Neural cell (in vitro differentiated cells): Measurements from ENCODE around the gene CDC42BPB. TPM values are rescaled to one million over a fixed set of nuclear protein-coding genes. Genes with fewer than 3 reads are reported as not detected.

Experiments
- H2AFZ ChIP-seq: fragments of 200-600, 300-800 bp; sonication (generic), shearing (Covaris generic); 2 replicates; pipeline ENCODE4 v1.6.0; 2014; ENCODE audit warnings: low read depth, mild to moderate bottlenecking, antibody characterized with exemption, low read length, moderate library complexity
- H3F3A ChIP-seq: fragments of 200-600 bp; shearing (Covaris generic); 2 replicates; pipeline ENCODE4 v1.6.1; 2016; ENCODE audit warnings: mild to moderate bottlenecking, moderate library complexity, mixed read lengths, antibody characterized with exemption, low read length; ENCODE audit not compliant: insufficient read depth, poor library complexity, severe bottlenecking
- H3K27ac ChIP-seq: fragments of 200-600, 300-800 bp; sonication (generic), shearing (Covaris generic); 2 replicates; pipeline ENCODE4 v1.5.1; 2014; ENCODE audit warnings: mild to moderate bottlenecking, low read length, moderate library complexity
- H3K27me3 ChIP-seq: fragments of 300-800, 200-600 bp; sonication (generic), shearing (Covaris generic); 2 replicates; pipeline ENCODE4 v1.6.0; 2014; ENCODE audit warnings: mild to moderate bottlenecking, low read depth, low read length, moderate library complexity; ENCODE audit not compliant: insufficient read depth
- H3K36me3 ChIP-seq: fragments of 300-800, 200-600 bp; sonication (generic), shearing (Covaris generic); 2 replicates; pipeline ENCODE4 v1.5.1; 2014; ENCODE audit warnings: mild to moderate bottlenecking, antibody characterized with exemption, low read length, moderate library complexity; ENCODE audit not compliant: insufficient read depth
- H3K4me2 ChIP-seq: fragments of 300-800, 200-600 bp; sonication (generic), shearing (Covaris generic); 2 replicates; pipeline ENCODE4 v1.6.0; 2014; ENCODE audit warnings: mild to moderate bottlenecking, low read length
- H3K4me3 ChIP-seq: fragments of 300-800, 200-600 bp; sonication (generic), shearing (Covaris generic); 2 replicates; pipeline ENCODE4 v1.5.1; 2014; ENCODE audit warnings: mild to moderate bottlenecking, low read length, moderate library complexity
- H3K79me2 ChIP-seq: fragments of 200-600 bp; shearing (Covaris generic); replicated peaks from 2 replicates; pipeline ENCODE4 v1.6.0; 2014; ENCODE audit warnings: mild to moderate bottlenecking, low read length, moderate library complexity; ENCODE audit not compliant: insufficient read depth
- H3K9ac ChIP-seq: fragments of 300-800, 200-600 bp; sonication (generic), shearing (Covaris generic); 2 replicates; pipeline ENCODE4 v1.6.1; 2016; ENCODE audit warnings: mild to moderate bottlenecking, low read length, mixed read lengths
- H3K9me2 ChIP-seq: fragments of 200-600 bp; shearing (Covaris generic); 2 replicates; pipeline ENCODE4 v1.6.1; 2016; ENCODE audit warnings: mild to moderate bottlenecking, low read length, mixed read lengths; ENCODE audit not compliant: insufficient read depth
- H3K9me3 ChIP-seq: fragments of 200-600, 300-800 bp; sonication (generic), shearing (Covaris generic); 2 replicates; pipeline ENCODE4 v1.6.1; 2016; ENCODE audit warnings: mild to moderate bottlenecking, mixed run types, low read length, moderate library complexity, mixed read lengths
- H4K20me1 ChIP-seq: fragments of 200-600 bp; shearing (Covaris generic); 2 replicates; pipeline ENCODE4 v1.6.1; 2016; ENCODE audit warnings: mild to moderate bottlenecking, mixed run types; ENCODE audit not compliant: insufficient read depth
- EP300 ChIP-seq: fragments of 450-650 bp; conservative IDR thresholded peaks from 2 replicates; pipeline ENCODE4 v1.6.1; 2014; ENCODE audit warnings: antibody characterized with exemption, mild to moderate bottlenecking, moderate library complexity; ENCODE audit not compliant: poor library complexity, severe bottlenecking
- EZH2 ChIP-seq: fragments of 200-600, 300-800 bp; shearing (Covaris generic), sonication (generic); IDR thresholded peaks from 2 replicates; pipeline ENCODE4 v1.6.1; 2014; ENCODE audit warnings: antibody characterized with exemption, low read length, borderline replicate concordance, mild to moderate bottlenecking; ENCODE audit not compliant: insufficient read depth, poor library complexity, severe bottlenecking
- MXI1 ChIP-seq: fragments of 450-650 bp; conservative IDR thresholded peaks from 2 replicates; pipeline ENCODE4 v1.6.1; 2014; ENCODE audit warnings: antibody characterized with exemption, mild to moderate bottlenecking; ENCODE audit not compliant: poor library complexity, severe bottlenecking
- POLR2AphosphoS5 ChIP-seq: IDR thresholded peaks from 2 replicates; pipeline ENCODE4 v1.6.1; 2012
- RAD21 ChIP-seq: fragments of 450-650 bp; conservative IDR thresholded peaks from 2 replicates; pipeline ENCODE4 v1.6.1; 2014; ENCODE audit warnings: antibody characterized with exemption, mild to moderate bottlenecking, moderate library complexity
- SMC3 ChIP-seq: fragments of 450-650 bp; conservative IDR thresholded peaks from 2 replicates; pipeline ENCODE4 v1.6.1; 2014; ENCODE audit warnings: antibody characterized with exemption, mild to moderate bottlenecking, moderate library complexity; ENCODE audit not compliant: poor library complexity
- TAF1 ChIP-seq: IDR thresholded peaks from 2 replicates; pipeline ENCODE4 v1.6.1; 2012; ENCODE audit warnings: low read depth
- polyA plus RNA-seq: library from polyadenylated mRNA; depleted of rRNA; stranded (reverse); fragments of >200 nt; gene quantifications from 2 replicates; pipeline ENCODE4 v1.2.3, GENCODE V29; 2014
- TF ChIP-seq, protein P1 (sequence below): fragments of 450-650 bp; IDR thresholded peaks from 2 replicates; pipeline ENCODE4 v1.5.1; 2014; ENCODE audit warnings: antibody characterized with exemption, mild to moderate bottlenecking, moderate library complexity; ENCODE audit not compliant: poor library complexity, severe bottlenecking
- TF ChIP-seq, protein P2 (sequence below): IDR thresholded peaks from 2 replicates; pipeline ENCODE4 v1.6.1; 2012; ENCODE audit warnings: borderline replicate concordance

The CDC42BPB gene
- polyA plus RNA-seq, 1 donor from 2014 or later, result 43.8 TPM

DNA sequence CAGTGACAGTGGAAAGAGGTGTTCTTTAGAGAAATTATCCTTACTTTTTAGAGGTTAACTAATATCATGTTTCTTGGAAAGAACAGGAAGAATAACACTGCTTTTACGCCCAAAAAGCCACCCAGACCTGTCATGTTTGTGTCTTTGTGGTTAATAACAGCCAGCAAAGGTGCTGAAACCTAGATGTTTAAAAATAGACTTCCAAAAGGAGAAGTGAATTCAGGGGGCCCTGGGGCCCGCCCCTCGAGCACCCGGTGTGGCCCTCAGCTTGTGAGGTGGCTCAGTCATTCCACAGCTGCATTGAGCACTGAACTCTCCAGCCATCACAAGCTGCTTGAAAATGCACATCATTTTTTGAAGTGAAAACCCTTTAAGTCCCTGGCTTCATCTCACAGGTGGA is 155.7 kb downstream of the CDC42BPB start:
- no peaks in the 10 kb centered on the region for H3F3A ChIP-seq
- no peaks in the 10 kb centered on the region for H3K27me3 ChIP-seq
- no peak overlapping the region for H3K4me3 ChIP-seq
- H2AFZ ChIP-seq, result no peak overlapping the region
- no peaks in the 10 kb centered on the region for H3K79me2 ChIP-seq
- no peaks in the 10 kb centered on the region for H4K20me1 ChIP-seq
- no peaks in the 10 kb centered on the region for H3K9me3 ChIP-seq
- no peak overlapping the region for H3K9ac ChIP-seq
- peaks cover 7% of the 10 kb centered on the region for H3K36me3 ChIP-seq
- TF ChIP-seq SMC3 (no peak), EP300 (no peak), RAD21 (no peak), POLR2AphosphoS5 (no peak), EZH2 (no peak), TAF1 (no peak), MXI1 (no peak)
- TF ChIP-seq, protein P1, sequence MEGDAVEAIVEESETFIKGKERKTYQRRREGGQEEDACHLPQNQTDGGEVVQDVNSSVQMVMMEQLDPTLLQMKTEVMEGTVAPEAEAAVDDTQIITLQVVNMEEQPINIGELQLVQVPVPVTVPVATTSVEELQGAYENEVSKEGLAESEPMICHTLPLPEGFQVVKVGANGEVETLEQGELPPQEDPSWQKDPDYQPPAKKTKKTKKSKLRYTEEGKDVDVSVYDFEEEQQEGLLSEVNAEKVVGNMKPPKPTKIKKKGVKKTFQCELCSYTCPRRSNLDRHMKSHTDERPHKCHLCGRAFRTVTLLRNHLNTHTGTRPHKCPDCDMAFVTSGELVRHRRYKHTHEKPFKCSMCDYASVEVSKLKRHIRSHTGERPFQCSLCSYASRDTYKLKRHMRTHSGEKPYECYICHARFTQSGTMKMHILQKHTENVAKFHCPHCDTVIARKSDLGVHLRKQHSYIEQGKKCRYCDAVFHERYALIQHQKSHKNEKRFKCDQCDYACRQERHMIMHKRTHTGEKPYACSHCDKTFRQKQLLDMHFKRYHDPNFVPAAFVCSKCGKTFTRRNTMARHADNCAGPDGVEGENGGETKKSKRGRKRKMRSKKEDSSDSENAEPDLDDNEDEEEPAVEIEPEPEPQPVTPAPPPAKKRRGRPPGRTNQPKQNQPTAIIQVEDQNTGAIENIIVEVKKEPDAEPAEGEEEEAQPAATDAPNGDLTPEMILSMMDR, result no peak
- TF ChIP-seq, protein P2, sequence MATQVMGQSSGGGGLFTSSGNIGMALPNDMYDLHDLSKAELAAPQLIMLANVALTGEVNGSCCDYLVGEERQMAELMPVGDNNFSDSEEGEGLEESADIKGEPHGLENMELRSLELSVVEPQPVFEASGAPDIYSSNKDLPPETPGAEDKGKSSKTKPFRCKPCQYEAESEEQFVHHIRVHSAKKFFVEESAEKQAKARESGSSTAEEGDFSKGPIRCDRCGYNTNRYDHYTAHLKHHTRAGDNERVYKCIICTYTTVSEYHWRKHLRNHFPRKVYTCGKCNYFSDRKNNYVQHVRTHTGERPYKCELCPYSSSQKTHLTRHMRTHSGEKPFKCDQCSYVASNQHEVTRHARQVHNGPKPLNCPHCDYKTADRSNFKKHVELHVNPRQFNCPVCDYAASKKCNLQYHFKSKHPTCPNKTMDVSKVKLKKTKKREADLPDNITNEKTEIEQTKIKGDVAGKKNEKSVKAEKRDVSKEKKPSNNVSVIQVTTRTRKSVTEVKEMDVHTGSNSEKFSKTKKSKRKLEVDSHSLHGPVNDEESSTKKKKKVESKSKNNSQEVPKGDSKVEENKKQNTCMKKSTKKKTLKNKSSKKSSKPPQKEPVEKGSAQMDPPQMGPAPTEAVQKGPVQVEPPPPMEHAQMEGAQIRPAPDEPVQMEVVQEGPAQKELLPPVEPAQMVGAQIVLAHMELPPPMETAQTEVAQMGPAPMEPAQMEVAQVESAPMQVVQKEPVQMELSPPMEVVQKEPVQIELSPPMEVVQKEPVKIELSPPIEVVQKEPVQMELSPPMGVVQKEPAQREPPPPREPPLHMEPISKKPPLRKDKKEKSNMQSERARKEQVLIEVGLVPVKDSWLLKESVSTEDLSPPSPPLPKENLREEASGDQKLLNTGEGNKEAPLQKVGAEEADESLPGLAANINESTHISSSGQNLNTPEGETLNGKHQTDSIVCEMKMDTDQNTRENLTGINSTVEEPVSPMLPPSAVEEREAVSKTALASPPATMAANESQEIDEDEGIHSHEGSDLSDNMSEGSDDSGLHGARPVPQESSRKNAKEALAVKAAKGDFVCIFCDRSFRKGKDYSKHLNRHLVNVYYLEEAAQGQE, result no peak
- H3K4me2 ChIP-seq, result no peak overlapping the region
- no peaks in the 10 kb centered on the region for H3K9me2 ChIP-seq
- no peak overlapping the region for H3K27ac ChIP-seq

DNA sequence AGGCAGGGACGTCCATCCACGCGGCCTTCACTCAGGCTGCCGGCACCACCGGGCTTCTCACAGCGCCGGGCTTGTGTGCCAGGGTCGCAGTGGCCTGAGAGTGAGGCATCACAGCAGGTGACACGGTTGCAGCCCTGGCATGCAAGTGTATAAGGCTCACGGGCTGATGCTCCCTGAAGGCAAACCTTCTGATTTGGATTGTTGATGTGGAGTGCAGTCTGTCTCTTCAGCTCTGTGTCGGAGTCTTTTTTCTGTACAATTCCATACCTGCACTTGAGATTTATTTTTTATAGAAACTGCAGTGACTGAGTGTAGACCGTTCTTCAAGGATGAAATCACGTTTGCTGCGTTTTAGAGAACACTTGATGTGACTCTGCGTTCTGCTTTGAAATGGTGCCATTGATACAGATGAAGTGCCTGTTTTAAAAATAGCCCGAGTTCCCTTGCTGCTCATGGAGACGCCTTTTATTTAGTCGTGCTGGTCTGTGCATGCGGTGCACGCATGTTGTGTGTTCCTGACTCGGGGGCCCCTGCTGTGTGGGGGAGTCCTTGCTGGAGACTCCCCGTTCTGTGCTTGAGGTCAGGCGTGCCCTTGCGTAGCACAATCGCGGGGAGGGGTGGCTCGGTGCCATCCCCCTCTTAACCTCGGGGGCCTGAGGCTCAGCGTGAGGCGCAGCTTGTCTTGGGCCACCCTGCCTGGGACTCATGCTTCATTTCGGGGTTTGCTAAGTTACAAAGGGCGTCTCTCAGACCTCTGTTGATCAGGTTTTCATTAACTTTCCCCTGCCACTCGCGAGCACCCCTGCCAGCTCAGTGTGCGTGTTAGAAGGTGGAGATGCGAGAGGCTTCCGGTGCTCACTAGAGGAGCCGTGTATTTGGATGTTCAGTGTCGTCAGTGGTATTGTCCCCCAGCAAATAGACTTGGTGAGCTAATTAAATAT is 156.4 kb downstream of the CDC42BPB start:
- no peak overlapping the region for H3K27ac ChIP-seq
- TF ChIP-seq SMC3, result no peak
- TF ChIP-seq, protein P1, result no peak
- TF ChIP-seq, protein P2, result no peak
- TF ChIP-seq RAD21, result no peak
- no peaks in the 10 kb centered on the region for H3K27me3 ChIP-seq
- no peak overlapping the region for H3K4me3 ChIP-seq
- H2AFZ ChIP-seq, result no peak overlapping the region
- no peaks in the 10 kb centered on the region for H3K79me2 ChIP-seq
- H4K20me1 ChIP-seq, result no peaks in the 10 kb centered on the region
- H3K9ac ChIP-seq, result no peak overlapping the region
- no peaks in the 10 kb centered on the region for H3K9me3 ChIP-seq
- H3F3A ChIP-seq, result no peaks in the 10 kb centered on the region
- no peak overlapping the region for H3K4me2 ChIP-seq
- no peaks in the 10 kb centered on the region for H3K9me2 ChIP-seq
- H3K36me3 ChIP-seq, result peaks cover 7% of the 10 kb centered on the region
